ENCODE data around the gene STAT5A. TPM values are rescaled to one million over a fixed set of nuclear protein-coding genes. Genes with fewer than 3 reads are reported as not detected.

Gene STAT5A
- total RNA-seq, 6 experiments from 2014 or later = 4.8 to 11.5 (median 7.7) TPM

DNA sequence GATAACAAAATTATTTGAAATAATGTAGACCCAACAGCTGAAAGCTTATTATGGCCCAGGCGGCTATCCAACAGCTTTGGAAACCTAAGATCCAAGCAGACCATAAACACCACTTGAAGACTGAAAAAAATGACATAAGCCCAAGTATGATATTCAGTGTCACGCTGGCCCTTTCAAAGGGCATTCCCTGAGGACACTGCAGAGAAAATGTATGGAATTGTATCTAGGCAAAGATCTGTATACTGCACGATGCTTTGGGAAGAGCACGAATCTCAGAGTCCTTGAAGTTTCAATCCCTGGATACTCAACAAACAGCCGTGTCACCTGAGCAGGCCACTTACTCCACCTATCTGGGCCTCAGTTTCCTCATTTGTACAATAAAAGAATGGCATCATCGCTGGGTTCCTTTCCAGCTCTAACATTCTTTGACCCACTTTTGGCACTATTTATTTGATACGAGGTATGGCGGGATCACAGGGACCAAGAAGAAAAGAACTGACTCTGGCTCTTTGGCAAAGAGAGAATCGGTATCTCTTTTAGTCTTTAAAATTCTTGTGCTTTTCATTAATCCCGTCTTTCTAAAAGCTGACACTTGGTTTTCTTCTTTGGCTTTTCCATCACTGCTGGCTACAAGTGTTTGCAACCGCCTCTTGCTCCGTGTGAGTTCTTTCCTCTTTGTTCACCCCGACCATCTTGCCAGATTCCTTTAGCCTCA, 13.3 kb upstream of the STAT5A start:
- intact Hi-C loops (cut with DNase I) = no loop called here
- Histone ChIP-seq H3K36me3 (no peaks in the 10 kb centered on the region), H3K9me3 (no peaks in the 10 kb centered on the region), H3K4me3 (peak overlapping the region; percentile 86 to 90 (median 89)), H3K27me3 (no peaks in the 10 kb centered on the region), H3K4me1 (peaks cover 0 to 37% (median 9%) of the 10 kb centered on the region in 4 donors), H3K27ac (peak overlapping the region; percentile 34 to 98 (median 79))
- TF ChIP-seq CTCF (IDR thresholded peaks at IDR 0.05) = no peak
- TF ChIP-seq POLR2A (IDR thresholded peaks at IDR 0.05) = no peak
- 18% methylated on average over 13 of the region's 13 CpGs for WGBS (ENCODE audit: insufficient coverage, low coverage, low lambda C conversion rate, missing lambda C conversion rate)
- peak in 1 of 3 donors; percentile 11 for DNase-seq
- ATAC-seq = peak in 1 of 4 donors; percentile 2

- H3K4me3 ChIP-seq = peak overlapping the region; percentile 86 to 90 (median 89)
- peak overlapping the region; percentile 34 to 98 (median 79) for H3K27ac ChIP-seq
- DNase-seq = peak in 2 of 3 donors; percentile 45 to 49
- intact Hi-C loops (cut with DNase I) = no loop called here
- H3K36me3 ChIP-seq = no peaks in the 10 kb centered on the region
- peaks cover 0 to 30% (median 7%) of the 10 kb centered on the region in 4 donors for H3K4me1 ChIP-seq
- peak in 3 of 4 donors; percentile 14 to 48 (median 42) for ATAC-seq
- H3K27me3 ChIP-seq = no peaks in the 10 kb centered on the region
- WGBS (ENCODE audit: insufficient coverage, low coverage, low lambda C conversion rate, missing lambda C conversion rate) = 1% methylated on average over 20 of the region's 82 CpGs
- H3K9me3 ChIP-seq = no peaks in the 10 kb centered on the region
- TF ChIP-seq CTCF (IDR thresholded peaks at IDR 0.05) = no peak
- TF ChIP-seq POLR2A (IDR thresholded peaks at IDR 0.05) = no peak
These were observed 12.6 kb upstream of the STAT5A start for GRCh38 chr17:42275527-42276358.

DNA sequence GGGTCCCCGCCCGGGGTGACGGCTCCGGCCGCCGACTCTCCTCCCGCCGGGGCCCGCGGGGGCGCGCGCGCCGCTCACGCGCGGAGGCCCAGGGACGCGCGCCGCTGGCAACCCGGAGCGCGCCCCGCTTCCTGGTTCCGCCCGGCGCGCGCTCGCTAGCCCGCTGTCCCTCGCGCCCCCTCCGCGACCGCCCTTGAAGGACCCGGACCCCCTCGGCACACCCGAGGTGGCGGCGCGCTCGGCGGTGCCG, 12.0 kb upstream of the STAT5A start, which contains the start of gene STAT5B:
STAT5B (minus strand) TSS at position 33 of the 250 bp plus-strand sequence. CDS start 44,264 bp downstream, outside the sequence.
- H3K9me3 ChIP-seq = no peaks in the 10 kb centered on the region
- H3K4me3 ChIP-seq = peak within 1 kb of the TSS; percentile 86 to 90 (median 89)
- H3K36me3 ChIP-seq = no peaks in the 10 kb centered on the region
- H3K27ac ChIP-seq = peak within 1 kb of the TSS; percentile 98 to 99 (median 98)
- TF ChIP-seq POLR2A (IDR thresholded peaks at IDR 0.05) = peak; percentile 82
- no peak for TF ChIP-seq CTCF (IDR thresholded peaks at IDR 0.05)
- intact Hi-C loops (cut with DNase I) = no loop called here
- peak; percentile 75 to 92 (median 81) for ATAC-seq
- H3K27me3 ChIP-seq = no peaks in the 10 kb centered on the region
- H3K4me1 ChIP-seq = peaks cover 0 to 25% (median 7%) of the 10 kb centered on the region in 4 donors
- DNase-seq = peak; percentile 79 to 81 (median 80)
- WGBS (ENCODE audit: insufficient coverage, low coverage, low lambda C conversion rate, missing lambda C conversion rate) = no CpG with 5 or more reads among the region's 47 CpGs

GRCh38 chr17:42276609-42277341, 11.5 kb upstream of the STAT5A start:
- peak; percentile 85 to 89 (median 86) for DNase-seq
- TF ChIP-seq CTCF (IDR thresholded peaks at IDR 0.05) (no peak), POLR2A (IDR thresholded peaks at IDR 0.05) (no peak)
- H3K4me1 ChIP-seq = peaks cover 0 to 22% (median 7%) of the 10 kb centered on the region in 4 donors
- peak overlapping the region; percentile 86 to 90 (median 89) for H3K4me3 ChIP-seq
- ATAC-seq = peak; percentile 63 to 86 (median 70)
- H3K27me3 ChIP-seq = no peaks in the 10 kb centered on the region
- 0% methylated on average over 14 of the region's 44 CpGs for WGBS (ENCODE audit: insufficient coverage, low coverage, low lambda C conversion rate, missing lambda C conversion rate)
- intact Hi-C loops (cut with DNase I) = no loop called here
- H3K9me3 ChIP-seq = no peaks in the 10 kb centered on the region
- H3K36me3 ChIP-seq = no peaks in the 10 kb centered on the region
- H3K27ac ChIP-seq = peak overlapping the region; percentile 98 to 99 (median 98)
